CD4-positive, alpha-beta T cell (primary cell): ENCODE data around the gene MYO18A. TPM values are rescaled to one million over a fixed set of nuclear protein-coding genes. Genes with fewer than 3 reads are reported as not detected.

Experiments used
- ATAC-seq: fragments of 200-7000 bp; cut with Tn5 transposase; one replicate; pipeline ENCODE4 v1.10.0; 2022; ENCODE audit warnings: mild to moderate bottlenecking; ENCODE audit not compliant: poor library complexity
- CTCF ChIA-PET: fragments of 350-600 bp; sonication (Branson Sonifier 250); formaldehyde crosslinking; loops from one replicate; lab custom pipeline; 2021; ENCODE audit warnings: antibody characterized with exemption, inconsistent platforms; lab: Charles Lee
- POLR2A ChIA-PET: fragments of 350-600 bp; sonication (Branson Sonifier 250); formaldehyde crosslinking; loops from one replicate; lab custom pipeline; 2021; ENCODE audit warnings: antibody characterized with exemption, inconsistent platforms; lab: Charles Lee
- DNase-seq, 14 experiments: peaks; one replicate each; pipeline ENCODE4 v3.0.0-alpha.2; 2013 to 2020; ENCODE audit warnings: mixed read lengths in 2 of 14
- H3K27ac ChIP-seq, 2 donors: one replicate each; pipeline versions ENCODE4 v1.5.1 to v1.7.0; 2013; ENCODE audit warnings: low read length in 2 of 2, low read depth in 1 of 2, mild to moderate bottlenecking in 1 of 2
- H3K27me3 ChIP-seq, 2 experiments: 1 replicate in 1 of 2; 2 replicates in 1 of 2; pipeline versions ENCODE4 v1.6.1 to v1.7.0; 2013; ENCODE audit warnings: low read length in 2 of 2, control low read depth in 1 of 2, mild to moderate bottlenecking in 1 of 2, moderate library complexity in 1 of 2; ENCODE audit not compliant: insufficient read depth in 2 of 2, control insufficient read depth in 1 of 2
- H3K36me3 ChIP-seq: one replicate; pipeline ENCODE4 v1.6.1; 2013; ENCODE audit warnings: low read length, control low read depth; ENCODE audit not compliant: insufficient read depth
- H3K4me1 ChIP-seq: one replicate; pipeline ENCODE4 v1.6.1; 2013; ENCODE audit warnings: low read length, control low read depth; ENCODE audit not compliant: insufficient read depth
- H3K4me3 ChIP-seq: one replicate; pipeline ENCODE4 v1.5.1; 2013; ENCODE audit warnings: mild to moderate bottlenecking, low read length, moderate library complexity
- H3K9me3 ChIP-seq, 2 experiments: 1 replicate in 1 of 2; 2 replicates in 1 of 2; pipeline versions ENCODE4 v1.6.1 to v1.7.0; 2013; ENCODE audit warnings: low read length in 2 of 2, mild to moderate bottlenecking in 2 of 2, control low read depth in 1 of 2, moderate library complexity in 1 of 2; ENCODE audit not compliant: control insufficient read depth in 1 of 2, insufficient read depth in 1 of 2
- H3K27ac Mint-ChIP-seq: one replicate; pipeline ENCODE4 v1.8.0; 2020; ENCODE audit warnings: mixed read lengths
- H3K27me3 Mint-ChIP-seq: one replicate; pipeline ENCODE4 v1.8.0; 2021; ENCODE audit warnings: mixed read lengths
- H3K36me3 Mint-ChIP-seq: one replicate; pipeline ENCODE4 v1.8.0; 2021; ENCODE audit warnings: low read depth, mixed read lengths
- H3K4me1 Mint-ChIP-seq: one replicate; pipeline ENCODE4 v1.8.0; 2021; ENCODE audit warnings: low read depth, mixed read lengths
- H3K4me3 Mint-ChIP-seq: one replicate; pipeline ENCODE4 v1.8.0; 2020; ENCODE audit warnings: mild to moderate bottlenecking, mixed read lengths
- H3K9me3 Mint-ChIP-seq: one replicate; pipeline ENCODE4 v1.8.0; 2020; ENCODE audit warnings: mixed read lengths
- CTCF ChIP-seq: fragments of 200-600 bp; IDR thresholded peaks from one replicate; pipeline ENCODE4 v1.8.0; 2022; ENCODE audit warnings: antibody characterized with exemption, mild to moderate bottlenecking
- intact Hi-C, 2 experiments: fragments of 100-400 bp; cut with DNase I in 1 of 2; cut with micrococcal nuclease in 1 of 2; formaldehyde crosslinking; loops; one replicate each; pipeline versions ENCODE4 v1.15.1 to v1.9.0; 2023 to 2025; cut with DNase I, micrococcal nuclease
- total RNA-seq, 174 experiments: library from RNA in 2 of 174; stranded (reverse) in 2 of 174; gene quantifications; one replicate each; pipeline ENCODE4 v1.2.3 and lab custom pipeline; 2021 to 2026

Gene MYO18A
- total RNA-seq, 2 experiments from 2014 or later = 87.0 to 90.1 TPM

- ATAC-seq = no peak
- Histone ChIP-seq H3K27me3 (peaks cover 5 to 9% of the 10 kb centered on the region in 2 experiments), H3K4me3 (no peak overlapping the region), H3K9me3 (no peaks in the 10 kb centered on the region), H3K27ac (no peak overlapping the region), H3K4me1 (no peaks in the 10 kb centered on the region), H3K36me3 (no peaks in the 10 kb centered on the region)
- ChIA-PET CTCF (no interaction called here), POLR2A (no interaction called here)
- no peaks in the 10 kb centered on the region for H3K9me3 Mint-ChIP-seq
- DNase-seq = no peak
- TF ChIP-seq CTCF = no peak
- H3K4me3 Mint-ChIP-seq = no peak overlapping the region
- H3K36me3 Mint-ChIP-seq = no peaks in the 10 kb centered on the region
- H3K27ac Mint-ChIP-seq = no peak overlapping the region
- intact Hi-C loops = loop anchor here in 1 of 2 experiments (10.0 kb wide), 1 partner anchor 56 kb away; no protein-coding TSS in a partner anchor
- peaks cover 27% of the 10 kb centered on the region for H3K27me3 Mint-ChIP-seq
- H3K4me1 Mint-ChIP-seq = no peaks in the 10 kb centered on the region
Observed at GRCh38 chr17:29051194-29051593, 129.0 kb downstream of the MYO18A start.

- Histone ChIP-seq H3K9me3 (no peaks in the 10 kb centered on the region), H3K4me3 (no peak overlapping the region), H3K27me3 (peaks cover 8 to 14% of the 10 kb centered on the region in 2 experiments), H3K27ac (no peak overlapping the region), H3K4me1 (no peaks in the 10 kb centered on the region), H3K36me3 (no peaks in the 10 kb centered on the region)
- H3K4me1 Mint-ChIP-seq = no peaks in the 10 kb centered on the region
- ChIA-PET CTCF (no interaction called here), POLR2A (no interaction called here)
- ATAC-seq (no peak), DNase-seq (no peak)
- intact Hi-C loops = loop anchor here in 1 of 2 experiments (10.0 kb wide), 1 partner anchor 55 kb away; no protein-coding TSS in a partner anchor
- no peaks in the 10 kb centered on the region for H3K9me3 Mint-ChIP-seq
- H3K4me3 Mint-ChIP-seq = no peak overlapping the region
- no peak for TF ChIP-seq CTCF
- H3K36me3 Mint-ChIP-seq = no peaks in the 10 kb centered on the region
- H3K27ac Mint-ChIP-seq = no peak overlapping the region
- peaks cover 30% of the 10 kb centered on the region for H3K27me3 Mint-ChIP-seq
Observed at GRCh38 chr17:29050176-29050575, 130.0 kb downstream of the MYO18A start.

- H3K9me3 Mint-ChIP-seq = no peaks in the 10 kb centered on the region
- H3K27me3 Mint-ChIP-seq = peaks cover 30% of the 10 kb centered on the region
- POLR2A ChIA-PET = no interaction called here
Observed at GRCh38 chr17:29049541-29050145, 130.6 kb downstream of the MYO18A start.

More at GRCh38 chr17:29049541-29050145, 130.6 kb downstream of the MYO18A start:
- intact Hi-C loops = loop anchor here in 1 of 2 experiments (10.0 kb wide), 1 partner anchor 55 kb away; no protein-coding TSS in a partner anchor
- CTCF ChIA-PET = no interaction called here
- H3K4me1 Mint-ChIP-seq = no peaks in the 10 kb centered on the region
- Histone ChIP-seq H3K27ac (no peak overlapping the region), H3K27me3 (peaks cover 8 to 14% of the 10 kb centered on the region in 2 experiments), H3K4me3 (no peak overlapping the region), H3K36me3 (no peaks in the 10 kb centered on the region), H3K4me1 (no peaks in the 10 kb centered on the region), H3K9me3 (no peaks in the 10 kb centered on the region)
- no peaks in the 10 kb centered on the region for H3K36me3 Mint-ChIP-seq
- DNase-seq (no peak), ATAC-seq (no peak)
- no peak for TF ChIP-seq CTCF
- H3K4me3 Mint-ChIP-seq = no peak overlapping the region
- H3K27ac Mint-ChIP-seq = no peak overlapping the region
